Stimulated activated CD8-positive, alpha-beta memory T cell treated with anti-CD3 and anti-CD28 coated beads, Interleukin-12 subunit alpha, Interleukin-12 subunit beta, amount 100 ng/mL, for 4 hours (primary cell): ENCODE data around the gene CPS1.

Experiments
- DNase-seq: peaks from one replicate; pipeline ENCODE4 v3.0.0-alpha.2; 2020; ENCODE audit warnings: low read depth

CPS1 gene

DNA sequence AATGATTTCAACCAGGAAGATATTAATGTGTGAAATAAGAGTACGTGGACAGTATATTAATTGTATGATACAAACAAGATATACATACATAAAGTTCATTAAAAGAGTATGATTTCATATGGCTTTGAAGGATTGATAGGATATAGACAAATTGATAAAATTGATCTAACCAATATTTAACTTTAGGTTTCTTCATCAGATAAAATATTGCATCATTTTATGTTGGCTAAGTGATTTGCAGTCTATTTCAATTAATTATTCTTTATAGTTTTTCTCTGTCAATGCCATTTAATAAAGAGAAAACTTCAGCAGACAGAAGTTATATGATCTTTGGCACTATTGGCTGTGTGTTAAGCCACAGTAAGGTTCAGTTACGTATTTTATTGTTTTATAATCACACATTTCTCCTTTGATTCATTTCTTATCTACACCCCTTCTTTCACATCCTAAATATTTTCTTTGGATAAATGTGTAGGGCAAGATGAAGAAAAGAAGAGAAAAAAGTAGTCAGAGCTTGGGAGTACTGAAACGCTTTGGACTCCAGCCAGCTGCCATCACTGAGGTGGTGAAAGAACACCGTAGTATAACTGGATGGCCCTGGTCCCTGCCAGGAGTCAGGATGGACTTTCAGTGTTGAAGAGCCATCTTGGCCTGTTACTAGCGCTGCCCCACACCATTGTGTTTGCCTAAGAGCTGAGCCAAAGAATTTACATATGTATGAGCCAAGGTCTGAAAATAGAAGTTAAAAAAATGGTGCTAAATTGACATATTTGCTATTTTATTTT is 9.8 kb upstream of the CPS1 start:
- no peak for DNase-seq

DNA sequence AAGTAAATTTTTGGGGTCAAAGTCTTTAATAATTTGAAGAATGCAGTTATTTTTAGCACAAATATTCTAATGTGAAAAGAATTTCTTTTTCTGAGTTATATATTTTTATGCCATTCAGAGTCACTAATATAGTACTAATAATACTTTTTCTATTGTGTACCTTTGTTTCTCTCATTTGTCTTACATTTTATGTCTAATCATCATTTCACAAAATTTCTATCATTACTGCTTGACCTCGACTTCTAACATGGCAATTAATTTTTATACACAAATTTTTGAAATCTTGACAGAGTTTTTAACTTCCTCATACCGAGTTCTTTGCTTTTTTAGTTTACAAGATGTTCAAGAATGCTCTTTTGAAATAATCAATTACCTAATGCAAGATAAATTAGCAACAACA is 8.4 kb upstream of the CPS1 start:
- no peak for DNase-seq

DNA sequence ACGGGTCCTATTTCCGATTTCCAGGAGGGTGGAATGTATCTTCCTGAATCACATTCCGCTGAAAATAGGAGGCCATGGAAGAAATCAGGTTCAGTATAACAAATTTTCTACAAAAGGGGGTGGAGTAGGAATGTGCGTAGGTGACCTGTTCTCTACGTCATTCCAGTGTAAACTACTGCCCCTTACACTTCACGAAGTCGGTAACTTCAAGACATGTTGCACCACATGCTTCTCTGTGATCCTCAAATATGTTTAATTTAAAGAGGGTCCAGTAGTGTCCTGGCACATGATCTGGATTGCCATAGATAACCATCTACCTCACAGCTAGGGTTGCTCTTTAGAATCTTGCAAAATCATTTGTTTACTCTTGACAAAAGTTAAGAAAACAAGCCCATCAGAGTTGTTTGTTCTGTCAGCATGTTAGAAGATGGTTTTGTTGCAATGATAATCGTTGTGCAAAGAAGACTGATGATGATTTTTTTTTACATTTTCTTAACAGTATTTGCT is 7.5 kb upstream of the CPS1 start:
- no peak for DNase-seq

DNA sequence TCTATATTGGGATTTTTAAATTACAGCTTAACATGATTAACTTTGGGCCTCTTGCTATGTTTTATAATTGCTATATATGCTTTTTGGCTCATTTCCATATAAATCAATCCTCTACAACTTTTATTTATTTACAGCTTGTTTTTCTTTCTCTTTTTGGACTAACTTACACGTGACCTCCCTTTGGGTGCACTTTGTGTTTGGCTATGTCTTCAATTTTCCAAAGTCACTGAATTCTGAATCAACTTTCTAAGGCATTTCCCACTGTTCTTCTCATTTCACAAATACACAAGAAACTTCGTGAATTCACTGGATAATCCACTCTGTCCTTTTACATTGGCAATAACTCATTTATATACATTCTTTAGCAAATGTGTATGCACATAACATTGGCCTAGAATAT is 5.4 kb upstream of the CPS1 start:
- no peak for DNase-seq

DNA sequence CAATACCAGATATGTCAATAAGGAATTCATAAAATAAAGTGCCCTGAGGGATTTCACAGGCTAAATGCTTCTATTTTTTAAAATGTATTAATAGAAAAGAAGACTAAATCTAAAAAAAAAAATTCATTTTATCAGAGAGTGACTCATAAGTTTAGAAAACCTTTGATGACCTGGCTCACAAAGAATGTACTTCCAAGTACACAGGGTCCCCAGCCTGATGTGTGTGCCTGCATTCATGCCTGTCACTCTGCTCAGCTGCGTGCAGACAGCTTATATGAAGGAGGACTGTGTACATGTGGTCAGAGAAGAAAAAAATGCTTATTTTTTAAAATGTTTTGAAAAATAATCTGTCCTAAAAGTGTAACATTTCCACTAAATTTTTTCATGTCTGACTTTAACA is 3.0 kb upstream of the CPS1 start:
- DNase-seq: no peak

DNA sequence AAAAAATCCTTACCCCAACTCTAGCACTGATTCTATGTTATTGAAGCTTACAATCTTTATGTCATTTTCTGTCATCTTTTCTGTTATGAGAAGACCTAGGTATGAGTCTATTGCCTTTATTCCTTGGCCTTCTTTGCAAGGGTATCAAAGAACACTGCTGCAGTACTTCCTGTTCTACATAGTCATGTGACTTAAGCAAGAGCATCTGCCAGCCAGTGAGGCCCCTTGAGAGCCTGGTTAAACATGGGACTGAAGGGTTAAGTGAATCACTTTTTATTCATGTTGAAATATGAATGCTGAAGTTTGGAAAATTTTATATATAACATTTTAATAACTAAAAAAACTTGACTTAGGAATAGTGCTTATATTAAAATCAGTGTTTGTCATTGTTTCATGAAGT is 844 bp upstream of the CPS1 start:
- no peak for DNase-seq

DNA sequence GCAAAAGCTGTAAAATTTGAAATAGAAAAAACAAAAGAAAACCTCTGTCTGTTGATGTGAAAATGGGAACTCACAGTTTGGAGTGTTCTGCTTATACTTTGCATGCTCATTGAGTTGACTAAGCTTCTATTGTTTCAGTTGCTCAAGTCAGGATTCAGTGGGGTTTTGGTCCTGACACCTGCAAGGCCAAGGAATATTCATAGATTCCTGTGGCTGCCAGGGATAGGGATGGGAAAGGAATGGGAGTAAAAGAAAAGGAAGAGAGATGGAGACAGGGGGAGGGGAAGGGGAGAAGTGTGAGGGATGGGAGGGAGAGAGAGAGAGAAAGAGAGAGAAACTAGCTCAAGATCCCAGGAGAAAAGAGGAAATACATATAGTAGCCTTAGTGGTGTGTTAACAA is 1.3 kb downstream of the CPS1 start:
- no peak for DNase-seq

DNA sequence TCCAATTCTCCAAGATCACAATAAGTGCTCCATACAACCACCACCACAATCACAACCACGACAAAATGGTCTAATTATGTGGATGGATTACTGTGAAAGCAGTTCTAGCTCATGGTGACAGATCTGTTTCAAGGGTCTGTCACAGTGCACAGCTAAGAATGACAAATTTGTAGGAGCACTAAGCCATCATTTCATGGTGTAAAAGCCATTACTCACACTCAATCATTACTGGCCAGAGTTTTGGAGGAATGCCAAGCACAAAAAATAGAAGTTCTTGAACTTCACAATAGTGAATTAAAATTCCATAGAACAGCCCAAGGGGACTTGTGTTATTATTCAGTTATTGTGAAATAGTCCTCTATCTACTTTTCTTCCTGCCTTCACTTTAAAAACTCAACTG is 2.3 kb downstream of the CPS1 start:
- DNase-seq: no peak

DNA sequence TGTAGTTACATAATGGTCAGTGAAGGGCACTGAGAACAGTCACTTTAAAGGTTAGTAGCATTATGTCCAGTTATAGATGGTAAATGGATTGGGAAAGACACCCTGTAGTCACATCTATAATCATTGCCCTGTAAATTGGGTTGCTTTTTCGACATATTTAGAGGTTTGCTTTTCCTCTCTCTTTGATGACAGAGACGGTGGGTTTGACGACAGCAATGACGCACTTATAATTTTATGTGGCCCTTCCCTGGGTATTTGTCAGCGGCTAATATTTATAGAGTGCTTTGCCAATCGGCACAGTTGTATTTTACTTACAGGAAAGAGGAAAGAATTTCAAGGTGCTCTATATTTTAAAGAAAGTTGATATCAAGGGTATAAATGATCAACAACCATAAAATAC is 2.8 kb downstream of the CPS1 start:
- no peak for DNase-seq

DNA sequence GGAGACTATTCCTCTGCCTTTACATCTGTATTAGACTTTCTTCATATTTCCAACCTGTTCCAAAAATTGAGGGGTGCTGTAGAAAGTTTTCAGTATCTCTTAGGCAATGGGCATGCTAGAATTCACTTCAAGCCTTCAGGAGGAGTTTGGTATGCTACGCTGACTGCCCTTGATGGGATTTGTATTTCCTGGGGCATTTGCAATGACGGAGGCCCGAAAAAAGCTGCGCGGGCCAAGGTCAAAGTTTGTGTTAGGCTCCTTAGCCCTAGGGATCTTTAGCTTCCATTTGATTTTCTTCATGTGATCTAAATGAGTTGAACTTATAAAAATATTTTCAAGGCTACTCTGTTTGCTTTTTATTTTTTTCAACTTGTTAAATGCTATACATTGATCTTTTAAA is 5.1 kb downstream of the CPS1 start:
- no peak for DNase-seq

DNA sequence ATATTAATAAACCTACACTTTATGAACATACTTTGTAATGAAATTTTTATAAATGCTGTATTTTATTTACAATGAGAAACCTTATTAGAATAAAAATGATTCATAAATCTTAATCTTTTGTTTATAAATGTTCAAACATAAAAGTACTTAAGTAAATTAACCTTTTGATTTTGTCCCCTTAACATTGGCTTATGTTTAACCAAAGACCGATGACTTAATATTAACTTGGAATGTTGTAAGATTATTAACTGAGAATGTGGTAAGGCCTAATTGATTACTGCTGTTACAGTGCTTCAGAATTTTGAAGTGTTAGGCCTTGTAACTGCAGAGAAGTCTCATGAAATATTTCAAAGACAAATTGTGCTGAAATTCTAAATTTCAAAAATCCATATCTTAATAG is 5.7 kb downstream of the CPS1 start:
- no peak for DNase-seq

DNA sequence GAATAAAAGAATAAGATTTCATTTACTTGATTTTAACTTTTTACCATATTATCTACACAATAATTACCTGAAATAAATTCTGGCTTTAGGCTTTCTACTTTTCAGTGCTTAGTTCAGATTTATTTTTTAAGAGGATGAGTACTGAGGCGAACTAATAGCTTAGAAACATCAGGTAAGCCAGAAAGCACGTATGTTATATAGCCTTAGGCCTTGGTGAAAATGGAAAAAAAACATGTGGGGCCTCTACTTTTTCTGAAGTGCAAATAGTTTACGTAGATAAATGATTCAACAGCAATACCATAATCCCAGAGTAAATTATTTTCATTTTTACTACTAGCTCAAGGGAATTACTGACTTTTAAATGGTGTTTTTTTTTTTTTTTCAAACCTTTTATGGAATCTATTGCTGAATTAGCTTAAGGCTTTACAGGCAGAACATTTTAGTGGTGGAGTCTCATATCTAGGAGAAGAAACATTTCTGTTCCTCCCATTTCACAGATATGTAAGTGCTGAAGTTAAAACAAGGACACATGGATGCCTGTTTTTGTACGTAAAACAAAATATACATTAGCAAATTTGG is 6.2 kb downstream of the CPS1 start:
- no peak for DNase-seq

DNA sequence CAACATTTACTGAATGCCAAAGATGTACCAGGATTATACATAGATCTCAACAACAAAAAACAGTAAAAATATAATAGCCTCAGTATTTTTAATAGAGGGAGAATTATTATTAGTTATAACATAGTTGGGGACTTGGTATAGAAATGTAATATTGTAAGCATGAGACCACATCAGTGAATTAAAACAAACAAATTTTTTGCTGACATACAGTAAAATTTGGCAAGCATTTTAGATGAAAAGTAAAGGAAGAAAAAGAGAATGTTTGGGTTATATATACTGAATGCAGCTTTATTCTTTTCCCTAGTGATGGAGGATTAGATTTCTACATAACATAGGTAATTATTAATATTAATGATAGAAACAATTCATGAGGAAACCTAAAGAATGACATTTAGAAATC is 10.9 kb downstream of the CPS1 start:
- no peak for DNase-seq

DNA sequence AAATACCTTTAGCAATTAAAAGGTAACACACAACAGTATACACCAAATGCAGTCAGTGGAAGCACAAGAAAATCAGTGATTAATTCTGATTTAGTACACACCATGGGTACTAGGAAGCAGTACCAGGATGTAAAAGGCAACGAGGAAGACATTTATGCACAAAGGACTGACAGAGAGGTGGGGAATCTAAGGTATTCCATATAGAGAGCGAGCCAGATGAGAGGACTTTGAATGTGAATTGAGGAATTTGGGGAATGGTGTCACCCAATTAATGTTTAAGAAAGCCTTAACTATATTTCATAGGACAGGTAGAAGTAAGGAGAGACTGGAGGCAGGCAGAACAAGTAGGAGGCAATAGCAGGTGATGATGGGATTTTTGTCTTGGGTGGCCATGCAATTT is 11.7 kb downstream of the CPS1 start:
- no peak for DNase-seq

DNA sequence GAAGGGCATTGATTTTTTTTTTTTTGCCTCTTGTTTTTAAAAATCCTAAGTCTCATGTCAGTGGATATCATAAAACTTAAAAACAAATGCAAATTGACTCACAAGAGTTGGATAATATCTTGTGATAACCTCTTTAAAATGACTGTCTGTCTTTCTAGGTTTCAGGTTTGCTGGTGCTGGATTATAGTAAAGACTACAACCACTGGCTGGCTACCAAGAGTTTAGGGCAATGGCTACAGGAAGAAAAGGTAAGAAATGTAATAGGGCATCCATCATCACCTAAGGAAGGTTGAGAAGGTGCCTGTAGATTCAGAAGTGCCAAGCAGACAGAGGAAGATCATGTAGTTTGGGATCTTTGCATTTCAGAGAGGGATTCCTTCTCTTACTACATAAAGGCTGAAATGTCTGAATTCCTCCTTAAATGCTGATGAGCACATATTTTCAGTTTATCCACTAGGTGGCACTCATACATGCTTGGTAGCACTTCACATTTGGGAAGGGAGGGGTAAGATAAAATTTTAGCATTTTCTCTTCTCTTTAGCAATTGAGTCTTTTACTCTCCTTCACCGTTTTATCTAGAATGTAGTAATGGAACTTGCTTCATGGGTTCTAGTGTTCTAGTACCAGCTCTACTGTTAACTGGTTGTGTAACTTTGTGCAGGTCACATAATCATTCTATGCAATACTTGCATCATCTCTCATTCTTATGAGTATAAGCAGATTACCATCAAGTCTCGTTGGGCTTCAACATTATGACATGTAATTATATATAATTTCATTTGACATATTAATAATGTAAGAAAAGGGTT is 21.1 kb downstream of the CPS1 start:
- DNase-seq: no peak

DNA sequence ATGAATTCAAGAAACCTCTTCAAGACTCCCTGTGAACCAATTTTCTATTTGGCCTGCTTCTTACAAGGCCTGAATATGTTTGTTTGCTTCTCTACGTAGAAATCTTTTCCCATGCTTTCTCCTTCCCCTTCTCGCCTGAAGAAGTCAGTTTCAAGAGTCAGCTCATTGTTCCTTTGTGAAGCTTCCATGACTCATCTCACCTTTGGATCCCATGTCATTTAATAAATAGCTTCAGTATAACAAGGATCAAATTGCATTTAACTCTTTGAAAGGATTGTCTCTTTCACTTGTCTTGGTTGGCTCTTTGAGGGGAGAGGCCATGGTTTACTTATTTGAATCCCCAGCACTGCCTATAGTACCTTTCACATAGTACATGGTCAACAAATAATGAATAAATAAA is 28.4 kb downstream of the CPS1 start:
- DNase-seq: no peak

DNA sequence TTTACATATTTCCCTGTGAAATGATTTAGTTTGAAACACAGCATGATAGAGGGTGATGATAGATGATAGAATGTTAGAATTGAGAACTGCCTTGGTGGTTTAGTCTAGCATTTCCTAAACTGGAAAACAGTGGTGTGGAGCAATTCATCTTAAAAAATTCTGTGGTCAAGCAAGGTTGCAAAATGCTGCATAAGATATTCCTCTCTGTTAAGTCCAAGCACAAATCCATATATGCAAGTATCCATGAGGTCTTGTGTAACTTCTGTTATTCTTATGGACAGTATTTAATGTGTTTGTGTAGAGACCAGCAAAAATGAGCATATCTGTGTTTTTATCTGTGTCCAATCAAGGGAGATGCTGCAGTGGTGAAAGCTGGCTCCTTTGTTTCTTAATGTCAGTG is 30.0 kb downstream of the CPS1 start:
- no peak for DNase-seq

DNA sequence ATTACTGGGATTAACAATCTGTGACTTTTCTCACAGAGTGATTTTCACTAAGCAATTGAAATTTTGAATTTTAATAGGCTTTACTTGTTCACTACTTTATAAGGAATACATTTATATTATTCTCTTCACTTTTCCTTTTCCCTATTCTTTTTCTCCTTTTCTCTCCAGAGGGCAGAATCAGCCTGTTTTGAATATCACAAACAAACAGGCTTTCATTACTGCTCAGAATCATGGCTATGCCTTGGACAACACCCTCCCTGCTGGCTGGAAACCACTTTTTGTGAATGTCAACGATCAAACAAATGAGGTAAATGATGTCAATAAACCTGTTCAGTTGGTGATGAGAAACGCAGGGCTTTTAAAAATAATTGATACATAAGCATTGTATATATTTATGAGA is 35.3 kb downstream of the CPS1 start:
- DNase-seq: no peak

DNA sequence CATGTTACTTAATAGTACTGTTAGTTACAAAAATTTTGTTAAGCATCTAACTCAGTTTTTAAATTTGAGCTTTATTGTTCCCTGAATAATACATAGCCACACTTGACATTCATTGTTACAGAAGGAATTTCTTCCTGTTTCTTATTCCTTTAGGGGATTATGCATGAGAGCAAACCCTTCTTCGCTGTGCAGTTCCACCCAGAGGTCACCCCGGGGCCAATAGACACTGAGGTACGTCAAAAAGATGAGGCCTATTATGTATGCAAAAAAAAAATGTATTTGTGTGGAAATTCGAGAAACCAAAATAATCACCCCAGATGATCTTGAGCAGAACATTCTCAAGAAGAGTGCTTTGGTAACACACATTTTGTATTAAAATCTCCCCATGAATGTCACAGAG is 36.3 kb downstream of the CPS1 start:
- no peak for DNase-seq

DNA sequence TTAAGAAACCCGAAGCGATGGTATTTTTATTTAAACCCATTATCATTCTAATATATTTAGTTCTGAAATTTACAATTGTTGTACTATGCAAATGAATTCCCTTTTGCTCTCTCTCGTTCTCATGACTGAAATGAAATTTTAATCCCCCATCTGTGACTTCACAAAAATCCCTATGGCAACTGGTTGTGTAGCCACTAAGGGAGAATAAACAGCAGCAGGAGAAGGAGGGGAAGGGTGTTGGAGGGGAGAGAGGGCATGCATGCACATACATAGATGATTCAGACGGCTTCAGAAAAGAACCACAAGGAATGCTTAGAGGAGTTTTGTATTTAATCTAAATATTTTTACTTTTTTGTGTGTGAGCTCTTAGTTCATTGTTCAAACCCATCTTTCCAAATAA is 36.8 kb downstream of the CPS1 start:
- no peak for DNase-seq

DNA sequence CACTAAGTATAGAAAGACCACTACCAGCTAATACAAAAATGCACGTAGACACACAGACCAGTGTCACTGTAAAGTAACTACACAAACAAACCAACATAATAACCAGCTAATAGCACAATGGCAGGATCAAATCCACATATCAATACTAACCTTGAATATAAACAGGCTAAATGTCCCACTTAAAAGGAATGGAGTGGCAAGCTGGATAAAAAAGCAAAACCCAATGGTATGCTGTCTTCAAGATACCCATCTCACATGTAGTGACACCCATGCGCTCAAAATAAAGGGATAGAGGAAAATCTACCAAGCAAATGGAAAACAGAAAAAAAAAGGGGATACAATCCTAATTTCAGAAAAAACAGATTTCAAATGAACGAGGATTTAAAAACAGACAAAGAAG is 41.8 kb downstream of the CPS1 start:
- no peak for DNase-seq

DNA sequence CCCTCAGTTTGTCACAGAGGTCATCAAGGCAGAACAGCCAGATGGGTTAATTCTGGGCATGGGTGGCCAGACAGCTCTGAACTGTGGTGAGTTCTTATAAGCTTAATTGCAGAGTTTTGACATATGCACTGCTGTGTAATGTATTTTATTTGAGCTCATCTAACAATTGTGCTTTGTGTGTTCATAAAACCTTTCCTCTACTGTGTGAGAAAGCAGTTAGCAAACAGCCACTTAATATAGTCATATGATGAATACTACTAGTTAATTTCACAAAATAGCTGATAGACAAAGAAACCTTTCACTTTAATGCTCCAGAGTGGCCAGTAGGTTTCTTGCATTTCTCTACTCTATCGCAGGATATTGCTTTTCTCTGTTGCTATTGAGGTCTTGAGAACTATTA is 43.1 kb downstream of the CPS1 start:
- DNase-seq: no peak

DNA sequence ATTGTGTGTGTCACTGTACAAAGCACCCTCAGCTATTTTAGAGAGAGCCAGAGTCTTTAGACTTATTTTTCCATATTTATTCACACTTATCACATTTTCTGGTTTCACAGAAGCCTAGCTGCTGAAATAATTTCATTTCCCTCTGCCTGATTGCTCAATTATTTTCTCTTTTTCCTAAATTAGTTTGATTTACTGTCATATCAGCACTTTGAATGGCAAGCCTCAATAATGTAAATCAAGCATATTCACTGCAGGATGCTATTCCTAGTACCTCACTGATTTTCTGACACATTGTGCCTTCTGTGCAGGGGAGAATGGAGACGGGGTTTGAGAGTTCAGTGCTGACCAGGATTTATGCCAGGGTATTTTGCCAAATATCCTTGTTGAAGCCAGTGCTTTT is 48.3 kb downstream of the CPS1 start:
- DNase-seq: no peak
